ENCODE data around the gene NLRX1.

DNA sequence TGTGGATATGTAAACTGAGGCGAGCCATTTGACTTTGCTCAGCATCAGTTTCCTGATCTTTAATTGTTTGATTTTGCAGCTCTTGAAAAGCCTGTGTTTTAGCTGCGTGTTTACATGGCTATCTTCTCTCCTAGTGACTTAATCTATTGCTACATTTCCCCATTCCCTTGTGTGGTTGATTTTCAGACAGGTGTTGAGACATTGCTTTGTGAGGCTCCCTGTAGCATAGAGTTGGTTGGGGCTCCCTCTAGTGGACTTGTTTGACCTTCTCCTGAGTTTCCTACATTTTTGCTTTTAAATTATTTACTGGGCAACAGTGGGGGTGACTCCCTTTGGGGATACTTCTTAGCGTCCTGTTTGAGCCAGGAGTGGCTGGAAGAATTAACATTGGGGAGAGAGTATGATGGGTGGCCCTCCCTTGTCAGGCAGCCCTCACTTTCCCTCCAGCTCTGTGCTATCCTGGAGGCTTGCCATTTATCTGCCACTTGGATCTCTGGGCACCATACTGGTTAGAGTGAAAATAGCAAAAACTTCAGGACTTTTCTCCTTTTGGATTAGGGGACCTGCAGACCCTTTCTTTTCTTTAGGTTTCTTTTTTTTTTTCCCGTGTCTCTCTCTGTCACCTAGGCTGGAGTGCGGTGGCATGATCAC, 28.4 kb downstream of the NLRX1 start:
- TF ChIP-seq EZH2 (IDR thresholded peaks at IDR 0.05; ENCODE audit: borderline replicate concordance, low read length), result no peak
- TF ChIP-seq, protein P1, sequence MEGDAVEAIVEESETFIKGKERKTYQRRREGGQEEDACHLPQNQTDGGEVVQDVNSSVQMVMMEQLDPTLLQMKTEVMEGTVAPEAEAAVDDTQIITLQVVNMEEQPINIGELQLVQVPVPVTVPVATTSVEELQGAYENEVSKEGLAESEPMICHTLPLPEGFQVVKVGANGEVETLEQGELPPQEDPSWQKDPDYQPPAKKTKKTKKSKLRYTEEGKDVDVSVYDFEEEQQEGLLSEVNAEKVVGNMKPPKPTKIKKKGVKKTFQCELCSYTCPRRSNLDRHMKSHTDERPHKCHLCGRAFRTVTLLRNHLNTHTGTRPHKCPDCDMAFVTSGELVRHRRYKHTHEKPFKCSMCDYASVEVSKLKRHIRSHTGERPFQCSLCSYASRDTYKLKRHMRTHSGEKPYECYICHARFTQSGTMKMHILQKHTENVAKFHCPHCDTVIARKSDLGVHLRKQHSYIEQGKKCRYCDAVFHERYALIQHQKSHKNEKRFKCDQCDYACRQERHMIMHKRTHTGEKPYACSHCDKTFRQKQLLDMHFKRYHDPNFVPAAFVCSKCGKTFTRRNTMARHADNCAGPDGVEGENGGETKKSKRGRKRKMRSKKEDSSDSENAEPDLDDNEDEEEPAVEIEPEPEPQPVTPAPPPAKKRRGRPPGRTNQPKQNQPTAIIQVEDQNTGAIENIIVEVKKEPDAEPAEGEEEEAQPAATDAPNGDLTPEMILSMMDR (IDR thresholded peaks at IDR 0.05; ENCODE audit: low read length), result peak; percentile 73
